Measurements from ENCODE around the gene AFAP1.

DNA sequence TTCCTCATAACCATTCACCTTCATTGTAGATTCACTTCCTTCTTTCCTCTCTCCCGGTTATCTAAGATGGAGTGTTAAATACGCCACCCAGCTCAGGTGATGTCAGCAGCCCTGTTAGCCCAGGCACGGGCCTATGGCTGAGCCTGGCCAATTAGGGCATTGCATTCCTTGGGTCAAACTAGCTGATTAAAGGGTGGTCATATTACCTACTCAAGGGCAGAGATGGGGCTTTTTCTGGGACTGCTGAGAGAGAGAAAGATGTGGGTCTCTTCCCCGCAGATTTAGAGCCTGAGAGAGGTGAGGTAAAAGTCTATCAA, 39.9 kb upstream of the AFAP1 start:
- no peak for TF ChIP-seq CTCF (IDR thresholded peaks at IDR 0.05)
- TF ChIP-seq TCF7L2 (IDR thresholded peaks at IDR 0.05; ENCODE audit: low read depth, low read length) = no peak
- TF ChIP-seq REST (IDR thresholded peaks at IDR 0.05; ENCODE audit: insufficient read depth in 1 of 2, low read depth in 2 of 2, low read length in 1 of 2) = no peak
